ENCODE results near the gene PTPRM.

- TF ChIP-seq CTCF (IDR thresholded peaks at IDR 0.05): no peak
- TF ChIP-seq POLR2A (IDR thresholded peaks at IDR 0.05): no peak
- no peak for TF ChIP-seq EP300 (IDR thresholded peaks at IDR 0.05)
Measured at GRCh38 chr18:8020132-8020846, 453.2 kb downstream of the PTPRM start.

Data from gastroesophageal sphincter (tissue), 3 donors.